Superior temporal gyrus (tissue), 1 donor: ENCODE data around the gene NDUFB8.
A peak's percentile ranks its signal among the peaks of the same experiment; 100 is the strongest.

ENCODE experiments used
- DNase-seq: peaks from one replicate; pipeline ENCODE4 v3.0.0-alpha.2; 2016; ENCODE audit errors: extremely low spot score

The NDUFB8 gene

GRCh38 chr10:100507357-100507732 lies 22.3 kb downstream of the NDUFB8 start:
- no peak for DNase-seq

GRCh38 chr10:100506596-100507356 lies 22.9 kb downstream of the NDUFB8 start:
- no peak for DNase-seq

- DNase-seq, result no peak
These were observed 24.5 kb downstream of the NDUFB8 start for GRCh38 chr10:100505164-100505563.

- no peak for DNase-seq
These were observed 25.6 kb downstream of the NDUFB8 start for GRCh38 chr10:100504096-100504495.

- no peak for DNase-seq
These were observed 26.7 kb downstream of the NDUFB8 start for GRCh38 chr10:100502926-100503494.

- no peak for DNase-seq
These were observed 28.2 kb downstream of the NDUFB8 start for GRCh38 chr10:100501423-100501822.

GRCh38 chr10:100498059-100498458 lies 31.6 kb downstream of the NDUFB8 start:
- no peak for DNase-seq

GRCh38 chr10:100496567-100496966 lies 33.1 kb downstream of the NDUFB8 start:
- no peak for DNase-seq

- no peak for DNase-seq
These were observed 39.1 kb downstream of the NDUFB8 start for GRCh38 chr10:100490531-100490930.

GRCh38 chr10:100489396-100489795 lies 40.3 kb downstream of the NDUFB8 start:
- no peak for DNase-seq

GRCh38 chr10:100487529-100487928 lies 42.1 kb downstream of the NDUFB8 start:
- no peak for DNase-seq

GRCh38 chr10:100485801-100486495 lies 43.7 kb downstream of the NDUFB8 start:
- DNase-seq, result no peak

GRCh38 chr10:100485366-100485765 lies 44.3 kb downstream of the NDUFB8 start:
- DNase-seq, result no peak

- no peak for DNase-seq
These were observed 45.6 kb downstream of the NDUFB8 start for GRCh38 chr10:100483876-100484666.

GRCh38 chr10:100482834-100483185 lies 46.9 kb downstream of the NDUFB8 start:
- no peak for DNase-seq

GRCh38 chr10:100482181-100482833 lies 47.4 kb downstream of the NDUFB8 start:
- peak; percentile 72 for DNase-seq

GRCh38 chr10:100481462-100482081 lies 48.1 kb downstream of the NDUFB8 start:
- DNase-seq, result peak; percentile 94

- DNase-seq, result no peak
These were observed 49.7 kb downstream of the NDUFB8 start for GRCh38 chr10:100480002-100480401.

- DNase-seq, result no peak
These were observed 50.6 kb downstream of the NDUFB8 start for GRCh38 chr10:100479037-100479436.

- no peak for DNase-seq
These were observed 51.7 kb downstream of the NDUFB8 start for GRCh38 chr10:100477970-100478369.
